PC-9 (cell line): ENCODE results near the gene NAP1L4. TPM values are rescaled to one million over a fixed set of nuclear protein-coding genes. Genes with fewer than 3 reads are reported as not detected.
A peak's percentile ranks its signal among the peaks of the same experiment; 100 is the strongest.
"Not testable (repeated sequence)": the region's sequence is repeated elsewhere in the genome, so short reads cannot be mapped to it uniquely, and the experiment has no call there.

Source experiments
- BruUV-seq: library from RNA; stranded (reverse); fragments of 400-500 nt; replicated peaks from 2 replicates; lab custom pipeline; 2021; lab: Mats Ljungman, UMichigan
- CTCF ChIA-PET: fragments of 300-600 bp; sonication (Branson Sonifier 250); formaldehyde crosslinking; loops from one replicate; lab custom pipeline; 2022; ENCODE audit warnings: antibody characterized with exemption; lab: Charles Lee
- POLR2A ChIA-PET: fragments of 300-600 bp; sonication (Branson Sonifier 250); formaldehyde crosslinking; loops from one replicate; lab custom pipeline; 2022; ENCODE audit warnings: antibody characterized with exemption; ENCODE audit not compliant: unreplicated experiment; lab: Charles Lee
- DNase-seq, 2 experiments: peaks; one replicate each; pipeline versions ENCODE4 v3.0.0 to v3.0.0-alpha.2; 2015 to 2022; ENCODE audit warnings: mixed read lengths in 1 of 2
- H2AFZ ChIP-seq: fragments of 200-600 bp; sonication (generic); 2 replicates; pipeline ENCODE4 v1.8.1; 2017; ENCODE audit warnings: antibody characterized with exemption
- H3F3A ChIP-seq: fragments of 200-600 bp; sonication (generic); 2 replicates; pipeline ENCODE4 v1.8.1; 2017; ENCODE audit warnings: antibody characterized with exemption, mild to moderate bottlenecking, low read depth; ENCODE audit not compliant: insufficient read depth
- H3K27ac ChIP-seq: fragments of 200-600 bp; sonication (generic); 2 replicates; pipeline ENCODE4 v1.6.1; 2016; ENCODE audit warnings: mixed run types
- H3K27me3 ChIP-seq: fragments of 200-600 bp; sonication (generic); 2 replicates; pipeline ENCODE4 v1.6.1; 2016; ENCODE audit warnings: low read depth, mixed run types; ENCODE audit not compliant: insufficient read depth
- H3K36me3 ChIP-seq: fragments of 200-600 bp; sonication (generic); 2 replicates; pipeline ENCODE4 v1.6.1; 2016; ENCODE audit warnings: low read depth, mixed run types
- H3K4me1 ChIP-seq: fragments of 200-600 bp; sonication (generic); replicated peaks from 2 replicates; pipeline ENCODE4 v1.6.1; 2016; ENCODE audit warnings: mixed run types; ENCODE audit not compliant: insufficient read depth
- H3K4me2 ChIP-seq: fragments of 200-600 bp; sonication (generic); 2 replicates; pipeline ENCODE4 v1.6.1; 2017; ENCODE audit warnings: mixed run types
- H3K4me3 ChIP-seq: fragments of 200-600 bp; sonication (generic); 2 replicates; pipeline ENCODE4 v1.6.1; 2016; ENCODE audit warnings: mixed run types
- H3K79me2 ChIP-seq: fragments of 200-600 bp; sonication (generic); 2 replicates; pipeline ENCODE4 v1.6.1; 2017; ENCODE audit warnings: low read depth, mixed run types
- H3K9me2 ChIP-seq: fragments of 200-600 bp; sonication (generic); 2 replicates; pipeline ENCODE4 v1.8.1; 2017; ENCODE audit warnings: mild to moderate bottlenecking; ENCODE audit not compliant: insufficient read depth
- H3K9me3 ChIP-seq: fragments of 200-600 bp; sonication (generic); 2 replicates; pipeline ENCODE4 v1.8.1; 2016; ENCODE audit warnings: low read depth; ENCODE audit not compliant: insufficient read depth
- H4K20me1 ChIP-seq: fragments of 200-600 bp; sonication (generic); 2 replicates; pipeline ENCODE4 v1.8.1; 2017; ENCODE audit not compliant: insufficient read depth
- EZH2 ChIP-seq: fragments of 200-600 bp; sonication (generic); IDR thresholded peaks from 2 replicates; pipeline ENCODE4 v1.8.0; 2017; ENCODE audit warnings: antibody characterized with exemption, low read depth
- intact Hi-C: fragments of 100-400 bp; cut with micrococcal nuclease; formaldehyde crosslinking; loops from one replicate; pipeline ENCODE4 v1.10.0; 2022; ENCODE audit not compliant: unreplicated experiment
- total RNA-seq: library from RNA; stranded (reverse); gene quantifications from 2 replicates; pipeline ENCODE4 v1.2.3, GENCODE V29; 2021
- TF ChIP-seq, protein P1 (sequence below): fragments of 200-600 bp; sonication (generic); conservative IDR thresholded peaks from 2 replicates; pipeline ENCODE4 v1.6.1; 2017; ENCODE audit warnings: mixed run types, antibody characterized with exemption, mild to moderate bottlenecking, moderate library complexity

Gene NAP1L4
- total RNA-seq, 1 experiment from 2014 or later, result 86.7 TPM

DNA sequence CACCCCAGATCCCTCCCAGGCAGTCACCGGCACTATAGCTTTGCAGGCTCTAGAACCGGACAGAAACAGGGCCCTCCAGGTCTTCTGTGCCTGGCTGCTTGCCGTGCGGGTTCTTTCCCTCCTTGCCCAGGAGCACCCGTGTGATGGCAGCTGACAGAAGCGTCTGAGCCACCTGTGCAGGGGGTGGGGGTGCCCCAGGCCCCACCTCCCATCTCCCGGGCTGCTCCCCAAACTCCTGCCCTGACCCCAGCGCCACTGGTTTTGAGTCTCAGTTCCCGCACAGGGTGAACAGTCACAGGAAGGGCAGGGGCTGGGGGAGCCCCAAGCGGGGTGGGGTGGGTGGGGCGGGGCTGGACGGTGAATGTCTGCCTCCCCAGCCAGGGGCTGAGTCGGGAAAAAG is 49.7 kb downstream of the NAP1L4 start:
- no peak overlapping the region for H2AFZ ChIP-seq
- peak overlapping the region; percentile 61; the same call in 1 of the 2 replicates for H3K27ac ChIP-seq
- ChIA-PET POLR2A (no interaction called here), CTCF (interaction anchor here (0.6 kb wide), 1 partner anchor 32 kb away, joined by 5 read pairs; no protein-coding TSS in a partner anchor)
- no peaks in the 10 kb centered on the region for H3K36me3 ChIP-seq
- no peaks in the 10 kb centered on the region for H3K79me2 ChIP-seq
- intact Hi-C loops, result no loop called here
- H3K4me2 ChIP-seq, result no peak overlapping the region
- H3K4me3 ChIP-seq, result no peak overlapping the region
- H3K9me2 ChIP-seq, result no peaks in the 10 kb centered on the region
- TF ChIP-seq EZH2, result no peak
- TF ChIP-seq, protein P1, sequence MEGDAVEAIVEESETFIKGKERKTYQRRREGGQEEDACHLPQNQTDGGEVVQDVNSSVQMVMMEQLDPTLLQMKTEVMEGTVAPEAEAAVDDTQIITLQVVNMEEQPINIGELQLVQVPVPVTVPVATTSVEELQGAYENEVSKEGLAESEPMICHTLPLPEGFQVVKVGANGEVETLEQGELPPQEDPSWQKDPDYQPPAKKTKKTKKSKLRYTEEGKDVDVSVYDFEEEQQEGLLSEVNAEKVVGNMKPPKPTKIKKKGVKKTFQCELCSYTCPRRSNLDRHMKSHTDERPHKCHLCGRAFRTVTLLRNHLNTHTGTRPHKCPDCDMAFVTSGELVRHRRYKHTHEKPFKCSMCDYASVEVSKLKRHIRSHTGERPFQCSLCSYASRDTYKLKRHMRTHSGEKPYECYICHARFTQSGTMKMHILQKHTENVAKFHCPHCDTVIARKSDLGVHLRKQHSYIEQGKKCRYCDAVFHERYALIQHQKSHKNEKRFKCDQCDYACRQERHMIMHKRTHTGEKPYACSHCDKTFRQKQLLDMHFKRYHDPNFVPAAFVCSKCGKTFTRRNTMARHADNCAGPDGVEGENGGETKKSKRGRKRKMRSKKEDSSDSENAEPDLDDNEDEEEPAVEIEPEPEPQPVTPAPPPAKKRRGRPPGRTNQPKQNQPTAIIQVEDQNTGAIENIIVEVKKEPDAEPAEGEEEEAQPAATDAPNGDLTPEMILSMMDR, result no peak
- H3F3A ChIP-seq, result peaks cover 28% of the 10 kb centered on the region
- H4K20me1 ChIP-seq, result no peaks in the 10 kb centered on the region
- H3K4me1 ChIP-seq, result peaks cover 27% of the 10 kb centered on the region
- no peaks in the 10 kb centered on the region for H3K9me3 ChIP-seq
- no peaks in the 10 kb centered on the region for H3K27me3 ChIP-seq
- no peak for DNase-seq
- BruUV-seq, result no TSS peak

DNA sequence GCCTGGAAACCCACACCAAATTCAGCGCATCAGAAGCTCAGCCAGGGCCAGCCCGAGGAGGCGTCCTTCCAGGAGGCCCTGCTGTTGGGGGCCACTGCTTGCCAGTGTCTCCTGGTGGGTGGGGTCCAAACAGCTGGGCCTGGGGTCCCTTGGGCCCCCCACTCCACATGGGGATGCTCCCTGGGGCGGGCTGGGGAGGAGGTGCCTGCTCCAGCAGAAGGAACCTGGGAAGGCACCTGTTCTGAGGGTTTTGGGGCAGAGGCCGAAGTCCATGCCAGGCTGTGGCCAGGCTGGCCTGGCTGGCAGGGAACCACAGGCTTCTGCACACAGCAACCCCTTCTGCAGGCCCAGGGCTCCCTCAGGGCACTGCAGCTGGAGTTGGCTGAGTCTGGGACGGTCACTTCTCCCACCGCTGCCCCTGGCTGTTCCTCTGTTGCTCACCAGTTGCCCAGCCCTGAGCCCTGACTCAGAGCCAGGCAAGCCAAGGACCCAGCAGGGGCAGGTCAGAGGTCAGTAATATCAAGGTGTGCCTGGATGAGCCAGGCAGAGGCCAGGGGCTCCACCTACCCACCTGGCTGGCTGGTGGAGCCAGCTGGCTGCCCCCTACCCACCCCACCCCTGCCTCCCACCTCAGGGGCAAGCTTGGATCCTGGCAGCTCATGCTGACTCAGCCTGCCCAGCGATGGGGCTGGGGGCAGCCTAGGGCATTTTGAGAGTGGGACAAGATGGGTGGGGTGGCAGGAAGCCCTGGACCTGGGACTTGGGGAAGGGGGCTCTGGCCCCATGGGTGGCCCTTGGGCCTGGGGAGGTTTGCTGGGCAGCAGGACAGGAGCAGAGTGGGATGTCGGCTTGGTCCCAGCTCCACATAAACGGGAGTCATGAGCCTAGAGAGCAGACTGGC is 51.0 kb downstream of the NAP1L4 start:
- H2AFZ ChIP-seq, result no peak overlapping the region
- H3F3A ChIP-seq, result peaks cover 28% of the 10 kb centered on the region
- no peaks in the 10 kb centered on the region for H3K27me3 ChIP-seq
- H3K4me3 ChIP-seq, result no peak overlapping the region
- TF ChIP-seq EZH2, result no peak
- TF ChIP-seq, protein P1, result no peak
- H3K4me1 ChIP-seq, result peaks cover 27% of the 10 kb centered on the region
- no peaks in the 10 kb centered on the region for H3K9me2 ChIP-seq
- no peaks in the 10 kb centered on the region for H3K79me2 ChIP-seq
- no peaks in the 10 kb centered on the region for H3K9me3 ChIP-seq
- CTCF ChIA-PET, result interaction anchor here (0.6 kb wide), 1 partner anchor 46 kb away, joined by 11 read pairs; no protein-coding TSS in a partner anchor
- H3K4me2 ChIP-seq, result peak overlapping the region; percentile 61
- H4K20me1 ChIP-seq, result no peaks in the 10 kb centered on the region
- intact Hi-C loops, result no loop called here
- POLR2A ChIA-PET, result interaction anchor here (0.6 kb wide), 1 partner anchor 12 kb away, joined by 3 read pairs; the partner anchor contains the start of gene PHLDA2
- peak; percentile 77 to 84 for DNase-seq
- peak overlapping the region; percentile 76 for H3K27ac ChIP-seq
- no peaks in the 10 kb centered on the region for H3K36me3 ChIP-seq
- BruUV-seq, result no TSS peak

DNA sequence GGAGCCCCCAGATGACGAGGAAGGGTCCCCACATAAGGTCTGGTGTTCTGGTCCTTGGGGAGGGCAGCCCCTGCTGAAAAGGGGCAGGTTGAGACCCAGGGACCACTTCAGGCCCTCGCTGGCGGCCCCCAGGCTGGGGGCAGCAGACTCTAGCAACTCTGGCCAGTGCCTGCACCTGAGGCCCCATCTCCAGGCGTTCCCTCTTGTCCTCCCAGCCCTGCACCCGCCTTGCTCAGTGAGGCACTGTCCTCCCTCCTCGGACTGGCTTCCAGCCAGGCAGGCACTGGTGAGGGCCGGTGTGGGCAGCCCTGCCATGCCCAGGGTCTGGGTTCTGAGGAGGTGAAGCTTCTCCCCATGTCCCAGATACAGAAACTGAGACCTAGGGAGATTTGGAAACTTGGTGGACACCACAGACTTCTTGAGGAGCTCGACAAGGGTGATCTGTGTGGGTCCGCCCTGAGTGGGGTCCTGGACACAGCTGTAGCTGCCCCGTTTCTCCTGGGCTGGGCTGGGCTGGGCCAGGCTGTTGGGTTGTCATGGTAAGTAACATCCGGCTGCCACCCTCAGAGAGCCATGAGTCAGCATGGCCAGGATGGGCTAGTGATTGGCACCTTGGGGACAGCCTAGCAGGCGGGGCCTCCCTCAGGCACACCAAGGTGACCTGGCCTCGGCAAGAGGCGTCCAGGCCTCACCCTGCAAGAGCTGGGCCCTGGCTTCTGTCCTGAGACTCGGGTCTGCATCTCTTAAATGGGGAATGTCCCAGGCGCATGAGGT is 51.8 kb downstream of the NAP1L4 start:
- no peaks in the 10 kb centered on the region for H4K20me1 ChIP-seq
- TF ChIP-seq, protein P1, result no peak
- TF ChIP-seq EZH2, result no peak
- ChIA-PET CTCF (interaction anchor here (0.6 kb wide), 2 partner anchors 46 to 48 kb away, joined by 4 to 11 read pairs; no protein-coding TSS in a partner anchor), POLR2A (interaction anchor here (0.6 kb wide), 1 partner anchor 11 kb away, joined by 3 read pairs; the partner anchor contains the start of gene PHLDA2)
- intact Hi-C loops, result no loop called here
- peak; percentile 63 to 67 for DNase-seq
- H3K36me3 ChIP-seq, result no peaks in the 10 kb centered on the region
- H3F3A ChIP-seq, result peaks cover 28% of the 10 kb centered on the region
- H3K4me1 ChIP-seq, result peaks cover 27% of the 10 kb centered on the region
- H3K9me2 ChIP-seq, result no peaks in the 10 kb centered on the region
- H3K4me3 ChIP-seq, result no peak overlapping the region
- H3K4me2 ChIP-seq, result peak overlapping the region; percentile 61
- no peaks in the 10 kb centered on the region for H3K27me3 ChIP-seq
- BruUV-seq, result no TSS peak
- no peak overlapping the region for H2AFZ ChIP-seq
- H3K79me2 ChIP-seq, result no peaks in the 10 kb centered on the region
- no peaks in the 10 kb centered on the region for H3K9me3 ChIP-seq
- H3K27ac ChIP-seq, result peak overlapping the region; percentile 76

DNA sequence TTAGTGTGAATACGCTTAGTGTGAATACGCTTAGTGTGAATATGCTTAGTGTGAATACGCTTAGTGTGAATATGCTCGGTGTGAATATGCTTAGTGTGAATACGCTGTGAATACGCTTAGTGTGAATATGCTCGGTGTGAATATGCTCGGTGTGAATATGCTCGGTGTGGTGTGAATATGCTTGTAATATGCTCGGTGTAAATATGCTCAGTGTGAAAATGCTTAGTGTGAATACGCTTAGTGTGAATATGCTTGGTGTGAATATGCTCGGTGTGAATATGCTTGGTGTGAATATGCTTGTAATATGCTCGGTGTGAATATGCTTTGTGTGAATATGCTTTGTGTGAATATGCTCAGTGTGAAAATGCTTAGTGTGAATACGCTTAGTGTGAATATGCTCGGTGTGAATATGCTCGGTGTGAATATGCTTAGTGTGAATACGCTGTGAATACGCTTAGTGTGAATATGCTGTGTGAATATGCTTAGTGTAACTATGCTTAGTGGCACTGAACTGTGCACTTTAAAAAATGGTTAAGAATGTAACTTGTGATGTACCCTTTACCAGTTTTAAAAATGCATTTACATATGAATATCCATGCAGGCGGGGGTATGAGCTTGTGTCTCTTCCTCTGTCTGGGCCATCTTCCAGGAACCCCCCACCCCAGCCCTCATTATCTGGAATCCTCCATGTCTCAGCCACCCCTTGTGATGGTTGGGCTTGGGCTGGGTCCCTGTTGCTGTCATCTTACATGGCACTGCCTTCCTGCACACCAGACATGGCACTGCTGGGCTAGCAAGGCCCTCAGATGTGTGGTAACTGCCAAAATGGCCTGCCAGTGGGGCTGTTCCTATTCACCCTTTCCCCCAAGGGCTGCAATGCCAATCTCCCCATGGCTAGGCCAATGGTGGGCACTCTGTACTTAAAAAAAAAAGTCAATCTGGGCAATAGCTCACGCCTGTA is 53.4 kb downstream of the NAP1L4 start:
- peaks cover 32% of the 10 kb centered on the region for H3F3A ChIP-seq
- H3K27me3 ChIP-seq, H3K79me2 ChIP-seq, BruUV-seq, H3K4me2 ChIP-seq, DNase-seq, H3K9me3 ChIP-seq, H3K4me3 ChIP-seq, H3K36me3 ChIP-seq, H4K20me1 ChIP-seq, H2AFZ ChIP-seq, H3K27ac ChIP-seq, intact Hi-C loops, H3K9me2 ChIP-seq: not testable (repeated sequence)
- peaks cover 33% of the 10 kb centered on the region for H3K4me1 ChIP-seq
- ChIA-PET POLR2A (interaction anchor here (0.7 kb wide), 1 partner anchor 57 kb away, joined by 5 read pairs; no protein-coding TSS in a partner anchor), CTCF (interaction anchor here (0.6 to 0.7 kb wide), 2 partner anchors 152 to 523 kb away, joined by 3 to 4 read pairs; no protein-coding TSS in a partner anchor)
